ENCODE measurements around the gene CABP4.

Gene CABP4

DNA sequence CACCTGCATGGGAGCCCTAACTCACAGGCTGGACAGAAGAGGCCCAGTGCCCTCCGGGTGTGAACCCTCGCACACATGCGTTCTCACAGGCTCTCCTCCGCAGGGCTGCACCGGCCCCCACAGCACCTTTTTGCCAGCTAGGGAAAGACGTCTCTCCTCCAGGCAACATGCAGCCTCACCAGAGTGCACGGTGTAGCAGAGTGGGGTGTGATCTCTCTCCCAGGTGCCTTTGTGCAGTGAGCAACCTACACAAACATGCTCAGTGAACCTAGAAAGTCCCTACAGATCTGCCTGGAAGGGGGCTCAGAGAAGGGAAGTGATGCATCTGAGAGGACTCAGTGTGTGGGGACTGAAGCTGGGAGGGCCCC is 43.4 kb upstream of the CABP4 start:
- no peaks in the 10 kb centered on the region for H3K36me3 ChIP-seq (ENCODE audit: insufficient read depth, low read length)
- no peaks in the 10 kb centered on the region for H3K9me3 ChIP-seq (ENCODE audit: low read length)
- H3K27me3 ChIP-seq (ENCODE audit: control insufficient read depth in 1 of 2, insufficient read depth in 2 of 2, low read length in 2 of 2): peaks cover 21 to 71% of the 10 kb centered on the region in 2 donors
- peaks cover 5% of the 10 kb centered on the region for H3K4me1 ChIP-seq (ENCODE audit: insufficient read depth, low read length)
- H3K27ac ChIP-seq (ENCODE audit: low read depth, low read length): no peak overlapping the region
- H3K4me3 ChIP-seq (ENCODE audit: low read depth in 1 of 2, low read length in 2 of 2): no peak overlapping the region
- H3K9ac ChIP-seq (ENCODE audit: low read length): no peak overlapping the region

GRCh38 chr11:67412495-67413179 is 42.5 kb upstream of the CABP4 start:
- Histone ChIP-seq H3K36me3 (ENCODE audit: insufficient read depth, low read length) (no peaks in the 10 kb centered on the region), H3K4me1 (ENCODE audit: insufficient read depth, low read length) (peaks cover 5% of the 10 kb centered on the region), H3K4me3 (ENCODE audit: low read depth in 1 of 2, low read length in 2 of 2) (no peak overlapping the region), H3K9me3 (ENCODE audit: low read length) (no peaks in the 10 kb centered on the region), H3K9ac (ENCODE audit: low read length) (no peak overlapping the region), H3K27ac (ENCODE audit: low read depth, low read length) (no peak overlapping the region), H3K27me3 (ENCODE audit: control insufficient read depth in 1 of 2, insufficient read depth in 2 of 2, low read length in 2 of 2) (peaks cover 21 to 65% of the 10 kb centered on the region in 2 donors)

- Histone ChIP-seq H3K4me3 (ENCODE audit: low read depth in 1 of 2, low read length in 2 of 2) (no peak overlapping the region), H3K4me1 (ENCODE audit: insufficient read depth, low read length) (peaks cover 5% of the 10 kb centered on the region), H3K27me3 (ENCODE audit: control insufficient read depth in 1 of 2, insufficient read depth in 2 of 2, low read length in 2 of 2) (peaks cover 21 to 61% of the 10 kb centered on the region in 2 donors), H3K27ac (ENCODE audit: low read depth, low read length) (no peak overlapping the region), H3K9me3 (ENCODE audit: low read length) (no peaks in the 10 kb centered on the region), H3K36me3 (ENCODE audit: insufficient read depth, low read length) (no peaks in the 10 kb centered on the region), H3K9ac (ENCODE audit: low read length) (no peak overlapping the region)
Observed at GRCh38 chr11:67413266-67413849, 41.8 kb upstream of the CABP4 start.

DNA sequence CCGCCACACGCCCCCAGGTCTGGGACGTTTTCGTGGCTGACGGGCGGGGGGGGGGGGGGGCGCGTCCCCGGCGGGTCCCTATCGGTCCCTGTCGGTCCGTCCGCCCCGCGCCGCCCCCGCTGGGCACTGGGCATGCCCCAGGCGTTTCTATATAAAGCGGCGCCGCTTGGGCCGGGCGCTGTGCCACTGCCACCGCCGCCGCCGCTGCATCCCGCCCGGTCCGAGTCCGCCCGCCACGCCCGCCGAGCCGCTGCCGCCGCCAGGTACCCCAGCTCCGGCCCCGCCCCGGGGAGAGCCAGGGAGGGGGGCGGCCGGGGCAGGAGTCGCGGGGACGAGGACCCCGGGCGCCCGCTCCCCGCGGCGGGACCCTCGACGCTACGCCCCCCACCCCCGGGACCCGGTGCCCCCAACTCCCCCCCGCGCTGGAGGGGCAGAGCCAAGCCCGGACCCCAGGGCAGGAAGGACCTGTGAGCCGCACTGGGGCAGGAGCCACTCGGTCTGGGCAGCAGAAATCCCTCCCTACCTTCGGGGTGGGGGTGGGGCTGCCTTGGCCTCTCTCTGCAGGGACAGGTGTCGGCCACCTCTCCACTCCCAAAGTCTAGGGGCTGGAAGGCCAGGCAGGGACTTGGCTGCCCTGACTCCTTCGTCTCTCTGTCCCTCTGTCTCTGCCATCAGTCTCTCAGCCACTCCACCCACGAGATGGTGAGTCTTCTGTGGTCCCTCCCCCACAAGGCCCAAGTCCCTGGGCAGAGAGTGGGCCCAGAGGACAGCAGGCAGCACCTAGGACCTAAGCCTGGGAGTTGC is 39.5 kb upstream of the CABP4 start, which contains the start of gene CARNS1:
TSS of gene CARNS1 (plus strand) at position 178 of the 804 bp plus-strand sequence. CDS start at position 700, 522 bp downstream.
- no peak within 1 kb of the TSS for H3K9ac ChIP-seq (ENCODE audit: low read length)
- H3K4me1 ChIP-seq (ENCODE audit: insufficient read depth, low read length): peaks cover 13% of the 10 kb centered on the region
- no peak within 1 kb of the TSS for H3K4me3 ChIP-seq (ENCODE audit: low read depth in 1 of 2, low read length in 2 of 2)
- H3K36me3 ChIP-seq (ENCODE audit: insufficient read depth, low read length): no peaks in the 10 kb centered on the region
- H3K27ac ChIP-seq (ENCODE audit: low read depth, low read length): no peak within 1 kb of the TSS
- H3K9me3 ChIP-seq (ENCODE audit: low read length): no peaks in the 10 kb centered on the region
- H3K27me3 ChIP-seq (ENCODE audit: control insufficient read depth in 1 of 2, insufficient read depth in 2 of 2, low read length in 2 of 2): peaks cover 11 to 38% of the 10 kb centered on the region in 2 donors

- no peaks in the 10 kb centered on the region for H3K36me3 ChIP-seq (ENCODE audit: insufficient read depth, low read length)
- peaks cover 13% of the 10 kb centered on the region for H3K4me1 ChIP-seq (ENCODE audit: insufficient read depth, low read length)
- no peak overlapping the region for H3K27ac ChIP-seq (ENCODE audit: low read depth, low read length)
- H3K9me3 ChIP-seq (ENCODE audit: low read length): no peaks in the 10 kb centered on the region
- H3K4me3 ChIP-seq (ENCODE audit: low read depth in 1 of 2, low read length in 2 of 2): no peak overlapping the region
- H3K27me3 ChIP-seq (ENCODE audit: control insufficient read depth in 1 of 2, insufficient read depth in 2 of 2, low read length in 2 of 2): peaks cover 4 to 28% of the 10 kb centered on the region in 2 donors
- no peak overlapping the region for H3K9ac ChIP-seq (ENCODE audit: low read length)
Observed at GRCh38 chr11:67416416-67417335, 38.5 kb upstream of the CABP4 start.

GRCh38 chr11:67417425-67417824 is 37.7 kb upstream of the CABP4 start:
- Histone ChIP-seq H3K4me3 (ENCODE audit: low read depth in 1 of 2, low read length in 2 of 2) (no peak overlapping the region), H3K9me3 (ENCODE audit: low read length) (no peaks in the 10 kb centered on the region)

DNA sequence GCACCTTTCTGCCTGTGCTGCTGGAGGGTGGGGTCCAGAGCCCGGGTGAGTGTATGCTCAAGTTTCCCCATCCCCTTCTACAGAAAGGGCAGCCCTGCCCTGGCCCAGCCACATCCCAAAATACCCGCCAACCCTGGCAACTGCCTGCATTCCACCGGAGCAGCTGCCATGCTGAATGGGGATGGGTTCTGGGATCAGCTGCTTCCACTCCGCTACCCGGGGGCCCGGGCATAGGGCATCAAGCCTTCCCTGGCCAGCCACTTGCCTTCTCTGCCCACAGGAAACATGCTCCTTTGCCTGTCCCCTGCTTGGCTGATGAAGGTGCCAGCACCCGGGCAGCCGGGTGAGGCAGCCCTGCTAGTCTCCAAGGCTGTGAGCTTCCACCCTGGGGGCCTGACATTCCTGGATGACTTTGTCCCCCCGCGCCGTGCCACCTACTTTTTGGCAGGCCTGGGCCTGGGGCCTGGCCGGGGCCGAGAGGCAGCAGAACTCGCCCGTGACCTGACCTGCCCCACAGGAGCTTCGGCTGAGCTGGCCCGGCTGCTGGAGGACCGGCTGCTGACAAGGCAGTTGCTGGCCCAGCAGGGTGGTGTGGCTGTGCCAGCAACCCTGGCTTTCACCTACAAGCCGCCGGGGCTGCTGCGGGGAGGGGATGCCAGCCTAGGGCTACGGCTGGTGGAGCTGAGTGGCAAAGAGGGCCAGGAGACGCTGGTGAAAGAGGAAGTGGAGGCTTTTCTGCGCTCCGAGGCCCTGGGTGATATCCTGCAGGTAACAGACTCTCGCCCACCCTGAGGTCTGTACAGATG is 36.5 kb upstream of the CABP4 start:
- H3K9ac ChIP-seq (ENCODE audit: low read length): no peak overlapping the region
- peaks cover 13% of the 10 kb centered on the region for H3K4me1 ChIP-seq (ENCODE audit: insufficient read depth, low read length)
- H3K36me3 ChIP-seq (ENCODE audit: insufficient read depth, low read length): no peaks in the 10 kb centered on the region
- no peak overlapping the region for H3K27ac ChIP-seq (ENCODE audit: low read depth, low read length)
- H3K4me3 ChIP-seq (ENCODE audit: low read depth in 1 of 2, low read length in 2 of 2): no peak overlapping the region
- H3K27me3 ChIP-seq (ENCODE audit: control insufficient read depth in 1 of 2, insufficient read depth in 2 of 2, low read length in 2 of 2): peaks cover 4 to 8% of the 10 kb centered on the region in 2 donors
- H3K9me3 ChIP-seq (ENCODE audit: low read length): no peaks in the 10 kb centered on the region

More at GRCh38 chr11:67417425-67417824, 37.7 kb upstream of the CABP4 start:
- H3K36me3 ChIP-seq (ENCODE audit: insufficient read depth, low read length): no peaks in the 10 kb centered on the region
- no peak overlapping the region for H3K9ac ChIP-seq (ENCODE audit: low read length)
- H3K4me1 ChIP-seq (ENCODE audit: insufficient read depth, low read length): peaks cover 13% of the 10 kb centered on the region
- peaks cover 4 to 21% of the 10 kb centered on the region in 2 donors for H3K27me3 ChIP-seq (ENCODE audit: control insufficient read depth in 1 of 2, insufficient read depth in 2 of 2, low read length in 2 of 2)
- no peak overlapping the region for H3K27ac ChIP-seq (ENCODE audit: low read depth, low read length)

DNA sequence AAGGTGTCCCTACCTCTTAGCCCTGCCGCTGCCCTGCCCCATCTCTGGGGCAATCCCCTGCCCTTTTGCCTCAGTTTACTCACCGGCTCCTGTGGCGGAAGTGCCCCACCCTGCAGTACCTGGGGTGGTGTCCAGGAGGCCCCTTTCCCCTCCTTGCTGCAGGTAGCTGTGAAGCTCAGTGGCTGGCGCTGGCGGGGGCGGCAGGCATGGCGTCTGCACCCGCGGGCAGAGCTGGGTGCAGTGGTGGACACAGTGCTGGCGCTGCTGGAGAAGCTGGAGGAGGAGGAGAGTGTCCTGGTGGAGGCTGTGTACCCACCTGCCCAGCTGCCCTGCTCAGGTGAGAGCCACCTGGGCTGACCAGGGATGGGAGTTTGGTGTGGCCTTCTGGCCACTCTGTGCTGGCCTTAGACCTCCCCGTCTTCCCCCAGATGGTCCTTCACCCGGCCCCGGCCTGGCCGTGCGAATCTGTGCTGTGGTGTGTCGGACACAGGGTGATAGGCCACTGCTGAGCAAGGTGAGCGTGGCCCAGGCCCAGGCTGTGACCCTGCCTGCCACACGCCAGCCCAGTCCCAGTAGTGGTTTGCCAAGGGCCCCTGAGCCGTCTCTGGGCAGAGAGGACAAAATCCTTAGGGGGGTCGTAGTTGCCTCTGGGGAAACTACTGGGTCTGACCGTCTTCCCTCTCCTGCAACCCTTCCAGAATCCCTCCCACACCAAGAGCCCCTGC is 35.7 kb upstream of the CABP4 start:
- H3K27me3 ChIP-seq (ENCODE audit: control insufficient read depth in 1 of 2, insufficient read depth in 2 of 2, low read length in 2 of 2): peaks cover 4 to 6% of the 10 kb centered on the region in 2 donors
- H3K36me3 ChIP-seq (ENCODE audit: insufficient read depth, low read length): no peaks in the 10 kb centered on the region
- no peak overlapping the region for H3K27ac ChIP-seq (ENCODE audit: low read depth, low read length)
- no peaks in the 10 kb centered on the region for H3K9me3 ChIP-seq (ENCODE audit: low read length)
- no peak overlapping the region for H3K4me3 ChIP-seq (ENCODE audit: low read depth in 1 of 2, low read length in 2 of 2)
- no peak overlapping the region for H3K9ac ChIP-seq (ENCODE audit: low read length)
- peaks cover 13% of the 10 kb centered on the region for H3K4me1 ChIP-seq (ENCODE audit: insufficient read depth, low read length)

GRCh38 chr11:67420147-67420645 is 35.0 kb upstream of the CABP4 start:
- Histone ChIP-seq H3K27me3 (ENCODE audit: control insufficient read depth in 1 of 2, insufficient read depth in 2 of 2, low read length in 2 of 2) (peaks cover under 1% of the 10 kb centered on the region in 2 donors), H3K4me3 (ENCODE audit: low read depth in 1 of 2, low read length in 2 of 2) (peak overlapping the region; percentile 41 to 57), H3K9me3 (ENCODE audit: low read length) (no peaks in the 10 kb centered on the region), H3K36me3 (ENCODE audit: insufficient read depth, low read length) (no peaks in the 10 kb centered on the region), H3K27ac (ENCODE audit: low read depth, low read length) (peak overlapping the region; percentile 35), H3K9ac (ENCODE audit: low read length) (no peak overlapping the region), H3K4me1 (ENCODE audit: insufficient read depth, low read length) (peaks cover 13% of the 10 kb centered on the region)
